Liver (tissue), 9 donors: ENCODE results near the gene MFGE8. TPM values are rescaled to one million over a fixed set of nuclear protein-coding genes. Genes with fewer than 3 reads are reported as not detected.
A peak's percentile ranks its signal among the peaks of the same experiment; 100 is the strongest.

ENCODE experiments used
- DNase-seq: peaks from one replicate; pipeline ENCODE4 v3.0.0-alpha.2; 2017; ENCODE audit warnings: low spot score
- H3K27ac ChIP-seq, 2 donors: one replicate each; pipeline ENCODE4 v1.7.0; 2013; ENCODE audit warnings: inconsistent platforms in 2 of 2, low read length in 2 of 2, control low read depth in 1 of 2, low read depth in 1 of 2, mild to moderate bottlenecking in 1 of 2
- H3K27me3 ChIP-seq, 4 donors: one replicate each; pipeline versions ENCODE4 v1.6.1 to v1.7.0; 2013; ENCODE audit warnings: low read length in 3 of 4, inconsistent platforms in 1 of 4, mild to moderate bottlenecking in 1 of 4, moderate library complexity in 1 of 4; ENCODE audit not compliant: control insufficient read depth in 4 of 4, insufficient read depth in 4 of 4
- H3K36me3 ChIP-seq, 4 donors: one replicate each; pipeline versions ENCODE4 v1.6.1 to v1.7.0; 2013; ENCODE audit warnings: low read length in 3 of 4, mild to moderate bottlenecking in 3 of 4, low read depth in 1 of 4, moderate library complexity in 1 of 4; ENCODE audit not compliant: control insufficient read depth in 4 of 4, insufficient read depth in 3 of 4
- H3K4me1 ChIP-seq, 4 donors: one replicate each; pipeline versions ENCODE4 v1.6.1 to v1.7.0; 2013; ENCODE audit warnings: low read length in 3 of 4, mild to moderate bottlenecking in 3 of 4, moderate library complexity in 1 of 4; ENCODE audit not compliant: control insufficient read depth in 4 of 4, insufficient read depth in 4 of 4
- H3K4me3 ChIP-seq, 3 donors: one replicate each; pipeline versions ENCODE4 v1.6.1 to v1.7.0; 2013; ENCODE audit warnings: low read length in 3 of 3, control low read depth in 1 of 3, low read depth in 1 of 3, mild to moderate bottlenecking in 1 of 3
- H3K9ac ChIP-seq, 2 donors: one replicate each; pipeline ENCODE4 v1.7.0; 2013; ENCODE audit warnings: low read length in 2 of 2, mild to moderate bottlenecking in 2 of 2, moderate library complexity in 2 of 2, control low read depth in 1 of 2, low read depth in 1 of 2
- H3K9me3 ChIP-seq, 4 donors: one replicate each; pipeline versions ENCODE4 v1.6.1 to v1.7.0; 2013; ENCODE audit warnings: low read length in 3 of 4; ENCODE audit not compliant: control insufficient read depth in 4 of 4
- EGR1 ChIP-seq, 2 donors: IDR thresholded peaks; 2 replicates each; pipeline ENCODE4 v1.6.1; 2016 to 2018; ENCODE audit warnings: antibody characterized with exemption in 2 of 2, low read depth in 2 of 2
- FOXA1 ChIP-seq: IDR thresholded peaks from 2 replicates; pipeline ENCODE4 v1.6.1; 2016; ENCODE audit warnings: antibody characterized with exemption
- FOXA2 ChIP-seq: IDR thresholded peaks from 2 replicates; pipeline ENCODE4 v1.6.1; 2016; ENCODE audit warnings: antibody characterized with exemption
- GABPA ChIP-seq, 2 donors: IDR thresholded peaks in 1 of 2; conservative IDR thresholded peaks in 1 of 2; 2 replicates each; pipeline ENCODE4 v1.6.1; 2016; ENCODE audit warnings: antibody characterized with exemption in 2 of 2, mild to moderate bottlenecking in 1 of 2, moderate library complexity in 1 of 2
- HNF4A ChIP-seq, 2 donors: conservative IDR thresholded peaks; 2 replicates each; pipeline ENCODE4 v1.6.1; 2016; ENCODE audit warnings: antibody characterized with exemption in 2 of 2, mild to moderate bottlenecking in 2 of 2
- HNF4G ChIP-seq: IDR thresholded peaks from 2 replicates; pipeline ENCODE4 v1.6.1; 2016; ENCODE audit warnings: antibody characterized with exemption
- JUND ChIP-seq, 2 donors: IDR thresholded peaks; 2 replicates each; pipeline ENCODE4 v1.6.1; 2016; ENCODE audit warnings: antibody characterized with exemption in 2 of 2
- NR2F2 ChIP-seq: IDR thresholded peaks from 2 replicates; pipeline ENCODE4 v1.6.1; 2016; ENCODE audit warnings: antibody characterized with exemption
- RAD21 ChIP-seq, 2 donors: IDR thresholded peaks; 2 replicates each; pipeline ENCODE4 v1.6.1; 2016; ENCODE audit warnings: antibody characterized with exemption in 2 of 2, mild to moderate bottlenecking in 2 of 2
- RXRA ChIP-seq, 2 donors: IDR thresholded peaks; 2 replicates each; pipeline ENCODE4 v1.6.1; 2017 to 2018; ENCODE audit warnings: antibody characterized with exemption in 2 of 2, mild to moderate bottlenecking in 1 of 2
- SP1 ChIP-seq: IDR thresholded peaks from 2 replicates; pipeline ENCODE4 v1.6.1; 2018; ENCODE audit warnings: antibody characterized with exemption, mild to moderate bottlenecking
- TAF1 ChIP-seq: conservative IDR thresholded peaks from 2 replicates; pipeline ENCODE4 v1.6.1; 2016; ENCODE audit warnings: antibody characterized with exemption, mild to moderate bottlenecking
- YY1 ChIP-seq: IDR thresholded peaks from 2 replicates; pipeline ENCODE4 v1.6.1; 2016; ENCODE audit warnings: antibody characterized with exemption, mild to moderate bottlenecking
- WGBS: extraction: QIAGEN DNeasy Blood & Tissue Kit; methylation state at CpG from one replicate; pipeline ENCODE4 v1.1.7; 2013; 5-methylcytosine and 5-hydroxymethylcytosine counted together
- polyA plus RNA-seq, 2 donors: library from polyadenylated mRNA; stranded (reverse) in 1 of 2; unstranded in 1 of 2; fragments of 200-250 nt in 1 of 2; fragments of >200 nt in 1 of 2; fragmentation: Nextera tagmentation in 1 of 2; extraction: Ambion mirVana in 1 of 2; gene quantifications; one replicate each; pipeline versions ENCODE4 v1.2.1 to v1.2.3, GENCODE V29; 2013 to 2015
- total RNA-seq, 2 donors: library from RNA; depleted of rRNA; stranded (reverse); fragments of >200 nt; gene quantifications; one replicate each; pipeline ENCODE4 v1.2.3, GENCODE V29; 2014
- TF ChIP-seq, protein P1 (sequence below): IDR thresholded peaks from 2 replicates; pipeline ENCODE4 v1.6.1; 2016; ENCODE audit warnings: antibody characterized with exemption
- TF ChIP-seq, protein P2 (sequence below): fragments of 150-350 bp; IDR thresholded peaks from 2 replicates; pipeline ENCODE4 v1.5.1; 2017; ENCODE audit warnings: improper control_type of control experiment, low read depth, low read length; ENCODE audit not compliant: missing input control
- TF ChIP-seq, protein P3 (sequence below): IDR thresholded peaks from 2 replicates; pipeline ENCODE4 v1.6.1; 2016; ENCODE audit warnings: antibody characterized with exemption
- TF ChIP-seq, protein P4 (sequence below): IDR thresholded peaks from 2 replicates; pipeline ENCODE4 v1.6.1; 2016; ENCODE audit warnings: antibody characterized with exemption, mild to moderate bottlenecking
- TF ChIP-seq, protein P5 (sequence below): IDR thresholded peaks from 2 replicates; pipeline ENCODE4 v1.6.1; 2016; ENCODE audit warnings: antibody characterized with exemption
- donor health status: healthy.
- donor health status: healthy.
- donor health status: healthy.
- donor health status: healthy.
- donor health status: healthy.

Gene MFGE8
- total and polyA plus RNA-seq, 4 donors: 6.6 to 14.8 (median 12.8) TPM

- Histone ChIP-seq H3K9me3 (no peaks in the 10 kb centered on the region), H3K36me3 (no peaks in the 10 kb centered on the region), H3K27me3 (no peaks in the 10 kb centered on the region), H3K9ac (no peak overlapping the region), H3K4me1 (no peaks in the 10 kb centered on the region), H3K27ac (no peak overlapping the region), H3K4me3 (no peak overlapping the region)
- WGBS: 74% methylated on average over 18 of the region's 18 CpGs
- DNase-seq: peak; percentile 53
- TF ChIP-seq, protein P1, sequence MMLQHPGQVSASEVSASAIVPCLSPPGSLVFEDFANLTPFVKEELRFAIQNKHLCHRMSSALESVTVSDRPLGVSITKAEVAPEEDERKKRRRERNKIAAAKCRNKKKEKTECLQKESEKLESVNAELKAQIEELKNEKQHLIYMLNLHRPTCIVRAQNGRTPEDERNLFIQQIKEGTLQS: no peak
- TF ChIP-seq TAF1: no peak
- peak in 1 of 2 donors; percentile 53 for TF ChIP-seq RAD21 (IDR thresholded peaks at IDR 0.05)
- TF ChIP-seq FOXA2: no peak
- TF ChIP-seq, protein P2, sequence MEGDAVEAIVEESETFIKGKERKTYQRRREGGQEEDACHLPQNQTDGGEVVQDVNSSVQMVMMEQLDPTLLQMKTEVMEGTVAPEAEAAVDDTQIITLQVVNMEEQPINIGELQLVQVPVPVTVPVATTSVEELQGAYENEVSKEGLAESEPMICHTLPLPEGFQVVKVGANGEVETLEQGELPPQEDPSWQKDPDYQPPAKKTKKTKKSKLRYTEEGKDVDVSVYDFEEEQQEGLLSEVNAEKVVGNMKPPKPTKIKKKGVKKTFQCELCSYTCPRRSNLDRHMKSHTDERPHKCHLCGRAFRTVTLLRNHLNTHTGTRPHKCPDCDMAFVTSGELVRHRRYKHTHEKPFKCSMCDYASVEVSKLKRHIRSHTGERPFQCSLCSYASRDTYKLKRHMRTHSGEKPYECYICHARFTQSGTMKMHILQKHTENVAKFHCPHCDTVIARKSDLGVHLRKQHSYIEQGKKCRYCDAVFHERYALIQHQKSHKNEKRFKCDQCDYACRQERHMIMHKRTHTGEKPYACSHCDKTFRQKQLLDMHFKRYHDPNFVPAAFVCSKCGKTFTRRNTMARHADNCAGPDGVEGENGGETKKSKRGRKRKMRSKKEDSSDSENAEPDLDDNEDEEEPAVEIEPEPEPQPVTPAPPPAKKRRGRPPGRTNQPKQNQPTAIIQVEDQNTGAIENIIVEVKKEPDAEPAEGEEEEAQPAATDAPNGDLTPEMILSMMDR: peak; percentile 41
- no peak for TF ChIP-seq RXRA (IDR thresholded peaks at IDR 0.05)
- TF ChIP-seq SP1: no peak
- no peak for TF ChIP-seq HNF4G
- TF ChIP-seq NR2F2: no peak
- TF ChIP-seq EGR1 (IDR thresholded peaks at IDR 0.05; ENCODE audit: low read depth in 2 of 2): no peak
- no peak for TF ChIP-seq FOXA1
- TF ChIP-seq JUND (IDR thresholded peaks at IDR 0.05): no peak
- TF ChIP-seq, protein P3, sequence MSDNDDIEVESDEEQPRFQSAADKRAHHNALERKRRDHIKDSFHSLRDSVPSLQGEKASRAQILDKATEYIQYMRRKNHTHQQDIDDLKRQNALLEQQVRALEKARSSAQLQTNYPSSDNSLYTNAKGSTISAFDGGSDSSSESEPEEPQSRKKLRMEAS: no peak
- no peak for TF ChIP-seq GABPA (IDR thresholded peaks at IDR 0.05 in 1 of 2, conservative IDR thresholded peaks at IDR 0.05 in 1 of 2)
- TF ChIP-seq, protein P4, sequence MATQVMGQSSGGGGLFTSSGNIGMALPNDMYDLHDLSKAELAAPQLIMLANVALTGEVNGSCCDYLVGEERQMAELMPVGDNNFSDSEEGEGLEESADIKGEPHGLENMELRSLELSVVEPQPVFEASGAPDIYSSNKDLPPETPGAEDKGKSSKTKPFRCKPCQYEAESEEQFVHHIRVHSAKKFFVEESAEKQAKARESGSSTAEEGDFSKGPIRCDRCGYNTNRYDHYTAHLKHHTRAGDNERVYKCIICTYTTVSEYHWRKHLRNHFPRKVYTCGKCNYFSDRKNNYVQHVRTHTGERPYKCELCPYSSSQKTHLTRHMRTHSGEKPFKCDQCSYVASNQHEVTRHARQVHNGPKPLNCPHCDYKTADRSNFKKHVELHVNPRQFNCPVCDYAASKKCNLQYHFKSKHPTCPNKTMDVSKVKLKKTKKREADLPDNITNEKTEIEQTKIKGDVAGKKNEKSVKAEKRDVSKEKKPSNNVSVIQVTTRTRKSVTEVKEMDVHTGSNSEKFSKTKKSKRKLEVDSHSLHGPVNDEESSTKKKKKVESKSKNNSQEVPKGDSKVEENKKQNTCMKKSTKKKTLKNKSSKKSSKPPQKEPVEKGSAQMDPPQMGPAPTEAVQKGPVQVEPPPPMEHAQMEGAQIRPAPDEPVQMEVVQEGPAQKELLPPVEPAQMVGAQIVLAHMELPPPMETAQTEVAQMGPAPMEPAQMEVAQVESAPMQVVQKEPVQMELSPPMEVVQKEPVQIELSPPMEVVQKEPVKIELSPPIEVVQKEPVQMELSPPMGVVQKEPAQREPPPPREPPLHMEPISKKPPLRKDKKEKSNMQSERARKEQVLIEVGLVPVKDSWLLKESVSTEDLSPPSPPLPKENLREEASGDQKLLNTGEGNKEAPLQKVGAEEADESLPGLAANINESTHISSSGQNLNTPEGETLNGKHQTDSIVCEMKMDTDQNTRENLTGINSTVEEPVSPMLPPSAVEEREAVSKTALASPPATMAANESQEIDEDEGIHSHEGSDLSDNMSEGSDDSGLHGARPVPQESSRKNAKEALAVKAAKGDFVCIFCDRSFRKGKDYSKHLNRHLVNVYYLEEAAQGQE: no peak
- TF ChIP-seq YY1: no peak
- TF ChIP-seq HNF4A (conservative IDR thresholded peaks at IDR 0.05): no peak
- TF ChIP-seq, protein P5, sequence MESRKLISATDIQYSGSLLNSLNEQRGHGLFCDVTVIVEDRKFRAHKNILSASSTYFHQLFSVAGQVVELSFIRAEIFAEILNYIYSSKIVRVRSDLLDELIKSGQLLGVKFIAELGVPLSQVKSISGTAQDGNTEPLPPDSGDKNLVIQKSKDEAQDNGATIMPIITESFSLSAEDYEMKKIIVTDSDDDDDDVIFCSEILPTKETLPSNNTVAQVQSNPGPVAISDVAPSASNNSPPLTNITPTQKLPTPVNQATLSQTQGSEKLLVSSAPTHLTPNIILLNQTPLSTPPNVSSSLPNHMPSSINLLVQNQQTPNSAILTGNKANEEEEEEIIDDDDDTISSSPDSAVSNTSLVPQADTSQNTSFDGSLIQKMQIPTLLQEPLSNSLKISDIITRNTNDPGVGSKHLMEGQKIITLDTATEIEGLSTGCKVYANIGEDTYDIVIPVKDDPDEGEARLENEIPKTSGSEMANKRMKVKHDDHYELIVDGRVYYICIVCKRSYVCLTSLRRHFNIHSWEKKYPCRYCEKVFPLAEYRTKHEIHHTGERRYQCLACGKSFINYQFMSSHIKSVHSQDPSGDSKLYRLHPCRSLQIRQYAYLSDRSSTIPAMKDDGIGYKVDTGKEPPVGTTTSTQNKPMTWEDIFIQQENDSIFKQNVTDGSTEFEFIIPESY: no peak
Measured at GRCh38 chr15:88878720-88879184, 34.4 kb downstream of the MFGE8 start.
